HG03066 (cell line): ENCODE data around the gene KAZN.

ENCODE experiments used
- ATAC-seq: cut with Tn5 transposase; IDR thresholded peaks from one replicate; pipeline ENCODE4 v1.9.1; 2021; ENCODE audit warnings: low read depth; ENCODE audit not compliant: unreplicated experiment

KAZN gene

GRCh38 chr1:15011661-15012060 is 413.2 kb downstream of the KAZN start:
- no peak for ATAC-seq

- no peak for ATAC-seq
These were observed 414.3 kb downstream of the KAZN start for GRCh38 chr1:15012822-15013221.

GRCh38 chr1:15013767-15014166 is 415.3 kb downstream of the KAZN start:
- no peak for ATAC-seq

GRCh38 chr1:15014516-15014915 is 416.0 kb downstream of the KAZN start:
- no peak for ATAC-seq

GRCh38 chr1:15016001-15016400 is 417.5 kb downstream of the KAZN start:
- ATAC-seq: no peak

- no peak for ATAC-seq
These were observed 418.0 kb downstream of the KAZN start for GRCh38 chr1:15016526-15016925.

- ATAC-seq: no peak
These were observed 418.6 kb downstream of the KAZN start for GRCh38 chr1:15017120-15017519.

- ATAC-seq: no peak
These were observed 420.3 kb downstream of the KAZN start for GRCh38 chr1:15018767-15019166.

- no peak for ATAC-seq
These were observed 422.7 kb downstream of the KAZN start for GRCh38 chr1:15020943-15021745.

GRCh38 chr1:15022048-15022447 is 423.6 kb downstream of the KAZN start:
- ATAC-seq: no peak

- no peak for ATAC-seq
These were observed 424.7 kb downstream of the KAZN start for GRCh38 chr1:15023205-15023604.

- no peak for ATAC-seq
These were observed 425.5 kb downstream of the KAZN start for GRCh38 chr1:15023976-15024375.

- ATAC-seq: no peak
These were observed 427.6 kb downstream of the KAZN start for GRCh38 chr1:15026117-15026489.

- no peak for ATAC-seq
These were observed 429.1 kb downstream of the KAZN start for GRCh38 chr1:15027515-15027986.

- ATAC-seq: no peak
These were observed 429.6 kb downstream of the KAZN start for GRCh38 chr1:15028102-15028501.

- no peak for ATAC-seq
These were observed 430.1 kb downstream of the KAZN start for GRCh38 chr1:15028616-15029015.

GRCh38 chr1:15029036-15029435 is 430.6 kb downstream of the KAZN start:
- ATAC-seq: no peak

- no peak for ATAC-seq
These were observed 431.3 kb downstream of the KAZN start for GRCh38 chr1:15029786-15030185.

GRCh38 chr1:15031251-15031933 is 432.9 kb downstream of the KAZN start:
- no peak for ATAC-seq

- no peak for ATAC-seq
These were observed 434.8 kb downstream of the KAZN start for GRCh38 chr1:15033264-15033663.

GRCh38 chr1:15034656-15035055 is 436.2 kb downstream of the KAZN start:
- no peak for ATAC-seq

GRCh38 chr1:15035236-15035635 is 436.8 kb downstream of the KAZN start:
- no peak for ATAC-seq
